DND-41 (cell line): ENCODE measurements around the gene TLR5.

ENCODE experiments used
- ATAC-seq: fragments of 200-7000 bp; cut with Tn5 transposase; 3 replicates; pipeline ENCODE4 v1.9.1; 2021; ENCODE audit warnings: low read depth; ENCODE audit not compliant: insufficient read depth
- DNase-seq: peaks from one replicate; pipeline ENCODE4 v3.0.0-alpha.2; 2020
- H2AFZ ChIP-seq: 2 replicates; pipeline ENCODE4 v1.6.0; 2012; ENCODE audit warnings: low read depth, low read length
- H3K27ac ChIP-seq: 2 replicates; pipeline ENCODE4 v1.5.1; 2012; ENCODE audit warnings: low read length, inconsistent platforms
- H3K27me3 ChIP-seq: fragments of 200-600 bp; sonication (generic); 2 replicates; pipeline ENCODE4 v1.6.0; 2012; ENCODE audit warnings: low read length, mild to moderate bottlenecking, inconsistent platforms; ENCODE audit not compliant: insufficient read depth, poor library complexity
- H3K36me3 ChIP-seq: 2 replicates; pipeline ENCODE4 v1.5.1; 2012; ENCODE audit warnings: low read length, inconsistent platforms; ENCODE audit not compliant: insufficient read depth
- H3K4me1 ChIP-seq: 2 replicates; pipeline ENCODE4 v1.5.1; 2012; ENCODE audit warnings: mild to moderate bottlenecking, low read length; ENCODE audit not compliant: insufficient read depth
- H3K4me2 ChIP-seq: 2 replicates; pipeline ENCODE4 v1.6.0; 2012; ENCODE audit warnings: mild to moderate bottlenecking, moderate library complexity, low read length, inconsistent platforms; ENCODE audit not compliant: insufficient read depth
- H3K4me3 ChIP-seq, 2 experiments: fragments of 200-600 bp in 1 of 2; shearing (Covaris generic) in 1 of 2; 2 replicates each; pipeline ENCODE4 v1.5.1; 2012 to 2016; ENCODE audit warnings: inconsistent platforms in 2 of 2, low read length in 2 of 2, mild to moderate bottlenecking in 2 of 2, low read depth in 1 of 2, moderate library complexity in 1 of 2
- H3K79me2 ChIP-seq: 2 replicates; pipeline ENCODE4 v1.6.0; 2012; ENCODE audit warnings: low read length, inconsistent platforms; ENCODE audit not compliant: insufficient read depth
- H3K9ac ChIP-seq: 2 replicates; pipeline ENCODE4 v1.6.0; 2012; ENCODE audit warnings: low read depth, mild to moderate bottlenecking, inconsistent platforms, low read length, moderate library complexity
- H3K9me3 ChIP-seq: 2 replicates; pipeline ENCODE4 v1.5.1; 2012; ENCODE audit warnings: low read length, moderate library complexity, mild to moderate bottlenecking, inconsistent platforms; ENCODE audit not compliant: insufficient read depth, severe bottlenecking
- H4K20me1 ChIP-seq: 2 replicates; pipeline ENCODE4 v1.6.0; 2012; ENCODE audit warnings: low read length; ENCODE audit not compliant: insufficient read depth
- EZH2 ChIP-seq: IDR thresholded peaks from 3 replicates; pipeline ENCODE4 v1.6.1; 2012; ENCODE audit warnings: borderline replicate concordance, low read depth, mild to moderate bottlenecking, moderate library complexity, low read length, inconsistent platforms; ENCODE audit not compliant: severe bottlenecking
- TF ChIP-seq, protein P1 (sequence below): IDR thresholded peaks from 2 replicates; pipeline ENCODE4 v1.5.1; 2012; ENCODE audit warnings: borderline replicate concordance, low read length, moderate library complexity, mild to moderate bottlenecking; ENCODE audit not compliant: poor library complexity, severe bottlenecking; ENCODE audit errors: extremely low read depth

The TLR5 gene

GRCh38 chr1:223135176-223135942 lies 7.7 kb downstream of the TLR5 start:
- no peak overlapping the region for H3K9ac ChIP-seq
- no peak for DNase-seq

GRCh38 chr1:223133824-223134435 lies 9.1 kb downstream of the TLR5 start:
- H3K27ac ChIP-seq, result no peak overlapping the region
- peaks cover 10% of the 10 kb centered on the region for H3K4me1 ChIP-seq
- TF ChIP-seq EZH2, result no peak
- TF ChIP-seq, protein P1, sequence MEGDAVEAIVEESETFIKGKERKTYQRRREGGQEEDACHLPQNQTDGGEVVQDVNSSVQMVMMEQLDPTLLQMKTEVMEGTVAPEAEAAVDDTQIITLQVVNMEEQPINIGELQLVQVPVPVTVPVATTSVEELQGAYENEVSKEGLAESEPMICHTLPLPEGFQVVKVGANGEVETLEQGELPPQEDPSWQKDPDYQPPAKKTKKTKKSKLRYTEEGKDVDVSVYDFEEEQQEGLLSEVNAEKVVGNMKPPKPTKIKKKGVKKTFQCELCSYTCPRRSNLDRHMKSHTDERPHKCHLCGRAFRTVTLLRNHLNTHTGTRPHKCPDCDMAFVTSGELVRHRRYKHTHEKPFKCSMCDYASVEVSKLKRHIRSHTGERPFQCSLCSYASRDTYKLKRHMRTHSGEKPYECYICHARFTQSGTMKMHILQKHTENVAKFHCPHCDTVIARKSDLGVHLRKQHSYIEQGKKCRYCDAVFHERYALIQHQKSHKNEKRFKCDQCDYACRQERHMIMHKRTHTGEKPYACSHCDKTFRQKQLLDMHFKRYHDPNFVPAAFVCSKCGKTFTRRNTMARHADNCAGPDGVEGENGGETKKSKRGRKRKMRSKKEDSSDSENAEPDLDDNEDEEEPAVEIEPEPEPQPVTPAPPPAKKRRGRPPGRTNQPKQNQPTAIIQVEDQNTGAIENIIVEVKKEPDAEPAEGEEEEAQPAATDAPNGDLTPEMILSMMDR, result no peak
- H3K9me3 ChIP-seq, result no peaks in the 10 kb centered on the region
- H3K4me3 ChIP-seq, result peak overlapping the region in 1 of 2 experiments; percentile 51; a peak in 2 of 4 replicates
- H3K79me2 ChIP-seq, result no peaks in the 10 kb centered on the region
- H2AFZ ChIP-seq, result peak overlapping the region; percentile 61
- H3K36me3 ChIP-seq, result no peaks in the 10 kb centered on the region
- DNase-seq (peak; percentile 79), ATAC-seq (peak; percentile 97)
- peaks cover 19% of the 10 kb centered on the region for H3K27me3 ChIP-seq
- H3K4me2 ChIP-seq, result peak overlapping the region; percentile 70
- no peak overlapping the region for H3K9ac ChIP-seq
- 0 out of 2 replicates have a peak, but pooled peaks cover 4% of the 10 kb centered on the region for H4K20me1 ChIP-seq

More at GRCh38 chr1:223135176-223135942, 7.7 kb downstream of the TLR5 start:
- ATAC-seq, result no peak
- Histone ChIP-seq H3K79me2 (no peaks in the 10 kb centered on the region), H3K4me3 (no peak overlapping the region), H4K20me1 (0 out of 2 replicates have a peak, but pooled peaks cover 4% of the 10 kb centered on the region), H3K4me1 (peaks cover 10% of the 10 kb centered on the region), H3K27ac (no peak overlapping the region), H3K9me3 (no peaks in the 10 kb centered on the region), H3K27me3 (peaks cover 19% of the 10 kb centered on the region), H3K4me2 (no peak overlapping the region), H3K36me3 (no peaks in the 10 kb centered on the region), H2AFZ (no peak overlapping the region)
- TF ChIP-seq, protein P1, result no peak
- TF ChIP-seq EZH2, result no peak

- TF ChIP-seq, protein P1, result peak; percentile 96
- TF ChIP-seq EZH2, result no peak
- Histone ChIP-seq H3K4me1 (peaks cover 10% of the 10 kb centered on the region), H3K36me3 (no peaks in the 10 kb centered on the region), H3K9ac (no peak overlapping the region), H3K4me3 (no peak overlapping the region), H4K20me1 (0 out of 2 replicates have a peak, but pooled peaks cover 4% of the 10 kb centered on the region), H3K4me2 (peak overlapping the region; percentile 70), H2AFZ (no peak overlapping the region; the same call in 1 of the 2 replicates), H3K79me2 (no peaks in the 10 kb centered on the region), H3K9me3 (no peaks in the 10 kb centered on the region), H3K27me3 (peaks cover 19% of the 10 kb centered on the region), H3K27ac (no peak overlapping the region)
- ATAC-seq, result peak; percentile 25
- no peak for DNase-seq
Measured at GRCh38 chr1:223133306-223133823, 9.7 kb downstream of the TLR5 start.
